Mucosa of descending colon (tissue), 3 donors: ENCODE data around the gene SH3GL2. TPM values are rescaled to one million over a fixed set of nuclear protein-coding genes. Genes with fewer than 3 reads are reported as not detected.
A peak's percentile ranks its signal among the peaks of the same experiment; 100 is the strongest.

Experiments
- ATAC-seq: fragments of 200-7000 bp; cut with Tn5 transposase; one replicate; pipeline ENCODE4 v1.9.1; 2020; ENCODE audit warnings: mild to moderate bottlenecking, moderate library complexity
- DNase-seq, 3 donors: peaks; one replicate each; pipeline ENCODE4 v3.0.0-alpha.2; 2020
- H3K36me3 ChIP-seq: fragments of 200-600 bp; one replicate; pipeline ENCODE4 v1.8.0; 2021; ENCODE audit warnings: low read depth, mild to moderate bottlenecking
- H3K4me1 ChIP-seq: fragments of 200-600 bp; one replicate; pipeline ENCODE4 v1.8.0; 2021; ENCODE audit warnings: low read depth, mild to moderate bottlenecking
- H3K4me3 ChIP-seq: fragments of 200-600 bp; one replicate; pipeline ENCODE4 v1.8.0; 2021; ENCODE audit warnings: mild to moderate bottlenecking
- H3K9me3 ChIP-seq: fragments of 200-600 bp; one replicate; pipeline ENCODE4 v1.8.0; 2021; ENCODE audit warnings: mild to moderate bottlenecking
- intact Hi-C, 2 donors: fragments of 100-400 bp; cut with DNase I in 1 of 2; cut with micrococcal nuclease in 1 of 2; formaldehyde crosslinking; loops; one replicate each; pipeline versions ENCODE4 v1.11.0 to v1.11.1; 2022; cut with DNase I, micrococcal nuclease
- total RNA-seq, 3 donors: library from RNA; stranded (reverse); fragmentation: NEBNext Ultra II Directional in 2 of 3; extraction: Animal tissue kit (Norgen Biotek cat#: 25700) in 2 of 3; gene quantifications; one replicate each; pipeline versions ENCODE4 v1.2.1 to v1.2.4, GENCODE V29; 2021 to 2023
- TF ChIP-seq, protein P1 (sequence below): fragments of 200-600 bp; IDR thresholded peaks from one replicate; pipeline ENCODE4 v1.8.0; 2022; ENCODE audit warnings: antibody characterized with exemption, mild to moderate bottlenecking
- donor health status: DM: no; HTN: no; CAD: no; lungs with moderate emphysema.
- donor health status: DM: no; HTN: no; CAD: no.
- donor health status: DM: no; HTN: yes; CAD: no.

SH3GL2 gene
- total RNA-seq, 3 donors from 2014 or later = 0.38 to 0.73 (median 0.63) TPM

DNA sequence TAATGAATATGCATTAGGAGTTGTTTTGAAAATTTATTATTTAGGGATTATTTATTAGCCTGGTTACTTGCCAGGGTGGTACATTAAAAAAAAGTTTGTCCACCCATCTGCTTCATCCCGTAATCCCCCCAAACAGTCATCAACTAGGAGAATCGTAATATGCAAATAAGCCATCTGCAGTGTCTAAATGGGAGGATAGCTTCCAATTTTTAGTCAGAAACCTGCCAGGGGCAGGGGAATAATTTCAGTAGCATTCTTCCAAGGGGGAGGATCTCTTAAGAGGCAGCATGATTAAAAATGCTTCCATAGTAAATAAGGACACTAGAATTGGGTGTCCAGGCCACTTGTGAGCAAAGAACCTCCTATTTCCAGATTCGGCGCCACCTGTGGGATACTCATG, 43.3 kb downstream of the SH3GL2 start:
- Histone ChIP-seq H3K4me1 (no peaks in the 10 kb centered on the region), H3K36me3 (no peaks in the 10 kb centered on the region), H3K9me3 (no peaks in the 10 kb centered on the region), H3K4me3 (no peak overlapping the region)
- intact Hi-C loops = no loop called here
- ATAC-seq (no peak), DNase-seq (no peak)
- TF ChIP-seq, protein P1, sequence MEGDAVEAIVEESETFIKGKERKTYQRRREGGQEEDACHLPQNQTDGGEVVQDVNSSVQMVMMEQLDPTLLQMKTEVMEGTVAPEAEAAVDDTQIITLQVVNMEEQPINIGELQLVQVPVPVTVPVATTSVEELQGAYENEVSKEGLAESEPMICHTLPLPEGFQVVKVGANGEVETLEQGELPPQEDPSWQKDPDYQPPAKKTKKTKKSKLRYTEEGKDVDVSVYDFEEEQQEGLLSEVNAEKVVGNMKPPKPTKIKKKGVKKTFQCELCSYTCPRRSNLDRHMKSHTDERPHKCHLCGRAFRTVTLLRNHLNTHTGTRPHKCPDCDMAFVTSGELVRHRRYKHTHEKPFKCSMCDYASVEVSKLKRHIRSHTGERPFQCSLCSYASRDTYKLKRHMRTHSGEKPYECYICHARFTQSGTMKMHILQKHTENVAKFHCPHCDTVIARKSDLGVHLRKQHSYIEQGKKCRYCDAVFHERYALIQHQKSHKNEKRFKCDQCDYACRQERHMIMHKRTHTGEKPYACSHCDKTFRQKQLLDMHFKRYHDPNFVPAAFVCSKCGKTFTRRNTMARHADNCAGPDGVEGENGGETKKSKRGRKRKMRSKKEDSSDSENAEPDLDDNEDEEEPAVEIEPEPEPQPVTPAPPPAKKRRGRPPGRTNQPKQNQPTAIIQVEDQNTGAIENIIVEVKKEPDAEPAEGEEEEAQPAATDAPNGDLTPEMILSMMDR = no peak

DNA sequence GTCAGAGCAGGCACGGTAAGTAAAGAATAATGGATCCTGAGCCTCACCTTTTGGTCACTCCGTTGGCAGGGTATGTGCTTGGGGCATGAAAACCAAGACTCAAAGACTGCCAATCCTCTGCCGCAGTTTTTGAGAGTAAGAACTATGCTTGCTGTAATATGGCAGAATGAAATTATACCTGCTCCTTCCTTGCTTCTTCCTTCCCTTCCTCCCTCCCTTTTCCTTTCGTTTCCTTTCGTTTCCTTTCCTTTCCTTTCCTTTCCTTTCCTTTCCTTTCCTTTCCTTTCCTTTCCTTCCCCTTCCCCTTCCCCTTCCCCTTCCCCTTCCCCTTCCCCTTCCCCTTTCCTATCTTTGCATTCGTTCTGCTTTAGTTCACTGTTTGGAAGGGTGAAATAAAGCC, 43.9 kb downstream of the SH3GL2 start:
- H3K4me3 ChIP-seq = no peak overlapping the region
- H3K36me3 ChIP-seq = no peaks in the 10 kb centered on the region
- no peak for ATAC-seq
- no peaks in the 10 kb centered on the region for H3K9me3 ChIP-seq
- TF ChIP-seq, protein P1 = no peak
- no peaks in the 10 kb centered on the region for H3K4me1 ChIP-seq
- intact Hi-C loops = no loop called here
- no peak for DNase-seq

DNA sequence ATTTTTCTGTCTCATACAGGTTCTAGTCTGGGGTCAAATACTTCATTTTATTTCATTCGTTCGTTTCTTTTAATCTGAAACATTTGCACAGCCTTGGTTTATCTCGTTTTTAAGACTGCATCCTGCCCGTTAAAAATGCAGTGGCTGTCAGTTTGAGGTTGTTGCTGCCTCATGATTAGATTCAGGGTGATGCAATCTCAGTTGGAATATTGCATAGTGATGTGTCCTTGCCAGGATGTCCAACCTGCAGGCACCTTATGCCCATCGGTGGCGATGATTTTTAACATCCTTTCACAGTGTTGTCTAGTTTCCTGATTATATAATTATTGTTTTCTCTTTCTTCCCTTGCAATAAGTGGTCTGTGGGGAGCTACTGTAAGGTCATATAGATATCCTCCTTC, 45.1 kb downstream of the SH3GL2 start:
- Histone ChIP-seq H3K36me3 (no peaks in the 10 kb centered on the region), H3K9me3 (no peaks in the 10 kb centered on the region), H3K4me1 (no peaks in the 10 kb centered on the region), H3K4me3 (no peak overlapping the region)
- intact Hi-C loops = no loop called here
- TF ChIP-seq, protein P1 = no peak
- no peak for ATAC-seq
- no peak for DNase-seq

DNA sequence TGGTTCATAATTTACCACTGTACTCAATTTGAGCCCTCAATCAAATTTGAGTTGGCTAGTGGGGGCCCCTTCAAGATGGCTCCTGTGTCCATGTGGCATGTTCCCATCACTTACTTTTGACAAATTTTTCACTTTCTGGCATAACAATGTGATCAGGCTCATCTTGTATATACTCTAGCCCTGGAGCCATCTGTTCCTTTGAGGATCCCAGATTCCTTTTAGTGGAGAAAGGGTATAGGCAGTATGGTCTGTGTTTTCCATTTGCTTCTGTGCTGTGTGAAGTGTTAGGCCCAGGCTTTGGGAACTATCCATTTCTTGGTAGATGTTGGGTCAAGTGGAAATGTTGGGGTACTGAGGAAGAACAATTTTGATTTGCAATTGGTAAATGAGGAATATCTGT, 45.7 kb downstream of the SH3GL2 start:
- TF ChIP-seq, protein P1 = no peak
- intact Hi-C loops = no loop called here
- no peak for DNase-seq

DNA sequence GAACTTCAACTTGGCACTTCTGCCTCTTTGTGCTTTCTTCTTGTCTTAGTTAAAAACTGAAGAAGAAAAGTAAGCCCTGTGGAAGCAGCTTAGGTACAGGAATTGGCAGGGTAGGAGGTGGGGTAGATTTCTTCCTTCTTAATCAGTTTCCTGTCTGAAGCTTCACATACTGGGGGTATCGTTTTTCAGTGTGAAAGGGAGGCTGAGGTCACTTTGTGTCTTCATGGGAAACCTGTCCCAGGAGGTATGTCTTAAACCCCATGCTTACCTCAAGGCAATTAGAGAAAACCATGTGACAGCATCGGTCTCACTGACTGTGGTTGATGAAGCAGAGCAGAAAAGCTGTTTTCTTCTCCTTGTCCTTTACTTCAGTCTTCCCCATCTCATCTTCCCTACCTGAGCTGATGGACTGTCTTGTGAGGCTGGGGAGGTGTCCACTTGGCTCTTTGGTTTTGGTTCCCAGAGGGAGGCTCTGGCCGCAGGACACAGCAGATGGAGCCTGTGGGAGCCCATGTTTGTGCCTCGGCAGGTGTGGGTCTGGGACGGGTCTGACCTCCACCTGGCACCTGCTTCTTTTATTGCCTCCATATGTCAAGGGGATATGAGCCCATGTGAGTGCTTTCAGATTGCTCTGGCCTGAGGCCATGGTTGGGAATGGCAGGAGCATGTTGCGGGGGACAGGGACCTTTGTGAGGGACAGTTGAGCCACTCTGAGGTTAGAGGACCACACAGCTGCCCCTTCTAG, 47.0 kb downstream of the SH3GL2 start:
- Histone ChIP-seq H3K9me3 (no peaks in the 10 kb centered on the region), H3K4me3 (no peak overlapping the region), H3K36me3 (no peaks in the 10 kb centered on the region), H3K4me1 (no peaks in the 10 kb centered on the region)
- TF ChIP-seq, protein P1 = no peak
- intact Hi-C loops = no loop called here
- peak; percentile 22 to 39 (median 31) for DNase-seq
- peak; percentile 55 for ATAC-seq

More for the DNA sequence above, 45.7 kb downstream of the SH3GL2 start:
- Histone ChIP-seq H3K9me3 (no peaks in the 10 kb centered on the region), H3K36me3 (no peaks in the 10 kb centered on the region), H3K4me1 (no peaks in the 10 kb centered on the region), H3K4me3 (no peak overlapping the region)
- ATAC-seq = no peak
